Epithelial cell of esophagus (primary cell): ENCODE measurements around the gene KATNAL2.
"Not testable (repeated sequence)": the region's sequence is repeated elsewhere in the genome, so short reads cannot be mapped to it uniquely, and the experiment has no call there.

Experiments
- DNase-seq: peaks from one replicate; pipeline ENCODE4 v3.0.0; 2010; ENCODE audit warnings: low read depth
- H3K4me3 ChIP-seq: 2 replicates; pipeline ENCODE4 v1.5.1; 2011; ENCODE audit warnings: mild to moderate bottlenecking, low read length, control low read depth
- TF ChIP-seq, protein P1 (sequence below): IDR thresholded peaks from 2 replicates; pipeline ENCODE4 v1.5.1; 2011; ENCODE audit warnings: low read depth, mild to moderate bottlenecking, low read length, control low read depth, inconsistent platforms; ENCODE audit not compliant: insufficient read depth; ENCODE audit errors: missing control alignments

KATNAL2 gene

DNA sequence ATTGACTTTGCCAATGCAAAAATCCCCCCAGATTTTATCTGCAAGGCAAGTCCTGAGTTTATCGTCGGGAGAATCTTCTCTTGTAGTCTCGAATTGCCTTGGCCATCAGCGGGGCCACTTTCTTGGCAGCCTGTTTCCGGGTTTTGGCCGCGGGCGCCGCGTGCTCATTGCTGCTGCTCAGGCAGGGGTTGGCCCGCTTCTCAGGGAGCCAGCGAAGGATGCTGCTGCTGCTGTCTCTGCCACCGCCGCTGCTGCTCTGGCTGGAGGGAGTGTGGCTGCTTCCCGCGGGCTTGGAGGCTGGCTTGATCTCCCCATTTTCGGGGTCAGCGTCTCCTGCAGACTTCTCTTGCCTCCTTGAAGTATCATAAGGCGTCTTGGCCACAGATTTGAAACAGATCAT lies 115.5 kb downstream of the KATNAL2 start:
- TF ChIP-seq, protein P1, sequence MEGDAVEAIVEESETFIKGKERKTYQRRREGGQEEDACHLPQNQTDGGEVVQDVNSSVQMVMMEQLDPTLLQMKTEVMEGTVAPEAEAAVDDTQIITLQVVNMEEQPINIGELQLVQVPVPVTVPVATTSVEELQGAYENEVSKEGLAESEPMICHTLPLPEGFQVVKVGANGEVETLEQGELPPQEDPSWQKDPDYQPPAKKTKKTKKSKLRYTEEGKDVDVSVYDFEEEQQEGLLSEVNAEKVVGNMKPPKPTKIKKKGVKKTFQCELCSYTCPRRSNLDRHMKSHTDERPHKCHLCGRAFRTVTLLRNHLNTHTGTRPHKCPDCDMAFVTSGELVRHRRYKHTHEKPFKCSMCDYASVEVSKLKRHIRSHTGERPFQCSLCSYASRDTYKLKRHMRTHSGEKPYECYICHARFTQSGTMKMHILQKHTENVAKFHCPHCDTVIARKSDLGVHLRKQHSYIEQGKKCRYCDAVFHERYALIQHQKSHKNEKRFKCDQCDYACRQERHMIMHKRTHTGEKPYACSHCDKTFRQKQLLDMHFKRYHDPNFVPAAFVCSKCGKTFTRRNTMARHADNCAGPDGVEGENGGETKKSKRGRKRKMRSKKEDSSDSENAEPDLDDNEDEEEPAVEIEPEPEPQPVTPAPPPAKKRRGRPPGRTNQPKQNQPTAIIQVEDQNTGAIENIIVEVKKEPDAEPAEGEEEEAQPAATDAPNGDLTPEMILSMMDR = no peak
- DNase-seq = no peak
- H3K4me3 ChIP-seq = no peak overlapping the region

DNA sequence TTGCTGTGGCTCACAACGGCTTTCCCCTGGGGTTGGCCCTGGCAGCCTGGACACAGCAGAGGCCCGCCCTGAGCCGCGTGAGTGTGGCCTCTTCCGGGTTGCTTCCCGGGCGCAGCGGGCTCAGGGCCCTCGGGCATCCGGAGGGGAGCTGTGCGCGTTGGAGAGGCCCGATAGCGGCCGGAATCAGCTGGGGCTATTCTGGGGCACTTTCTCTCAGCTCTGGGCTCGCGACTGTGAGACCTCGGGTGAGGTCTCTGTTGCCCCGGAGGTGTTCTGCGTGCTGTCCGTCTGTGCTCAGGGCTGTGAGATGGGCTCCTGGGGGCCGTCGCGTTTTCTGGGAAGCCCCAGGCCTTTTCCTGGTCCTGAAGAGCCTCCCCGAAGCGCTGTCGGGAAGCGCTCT lies 117.2 kb downstream of the KATNAL2 start:
- DNase-seq, H3K4me3 ChIP-seq: not testable (repeated sequence)

DNA sequence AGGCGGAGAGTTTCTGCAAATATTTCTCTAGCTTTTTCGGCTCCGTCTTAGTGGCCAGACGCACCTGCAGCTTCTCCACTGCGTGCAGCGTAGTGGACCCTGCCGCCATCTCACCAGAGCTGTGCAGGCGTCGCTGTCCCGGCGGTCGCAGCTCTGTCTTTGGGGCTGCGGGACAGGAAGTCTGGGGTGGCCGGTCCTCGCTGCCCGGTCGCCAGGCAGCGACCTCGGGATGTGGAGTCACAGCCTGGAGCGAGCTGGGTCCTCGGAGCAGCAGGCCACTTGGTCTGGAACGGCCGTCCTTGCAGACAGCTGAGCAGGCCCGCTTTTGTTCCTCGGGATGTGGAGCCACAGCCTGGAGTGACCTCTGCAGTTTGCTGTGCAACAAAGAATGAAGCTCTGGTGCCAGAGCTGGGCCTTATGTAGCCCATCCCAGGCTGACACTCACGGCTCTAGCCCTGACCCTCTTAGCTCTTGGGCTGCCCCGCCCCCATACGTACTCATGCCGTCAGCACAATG lies 117.8 kb downstream of the KATNAL2 start, which contains the start of gene ELOA2:
Gene ELOA2 (minus strand): TSS at position 466 of the 516 bp plus-strand sequence. CDS start 357 bp downstream, at position 109.
- H3K4me3 ChIP-seq = no peak within 1 kb of the TSS
- TF ChIP-seq, protein P1 = no peak
- DNase-seq = no peak

DNA sequence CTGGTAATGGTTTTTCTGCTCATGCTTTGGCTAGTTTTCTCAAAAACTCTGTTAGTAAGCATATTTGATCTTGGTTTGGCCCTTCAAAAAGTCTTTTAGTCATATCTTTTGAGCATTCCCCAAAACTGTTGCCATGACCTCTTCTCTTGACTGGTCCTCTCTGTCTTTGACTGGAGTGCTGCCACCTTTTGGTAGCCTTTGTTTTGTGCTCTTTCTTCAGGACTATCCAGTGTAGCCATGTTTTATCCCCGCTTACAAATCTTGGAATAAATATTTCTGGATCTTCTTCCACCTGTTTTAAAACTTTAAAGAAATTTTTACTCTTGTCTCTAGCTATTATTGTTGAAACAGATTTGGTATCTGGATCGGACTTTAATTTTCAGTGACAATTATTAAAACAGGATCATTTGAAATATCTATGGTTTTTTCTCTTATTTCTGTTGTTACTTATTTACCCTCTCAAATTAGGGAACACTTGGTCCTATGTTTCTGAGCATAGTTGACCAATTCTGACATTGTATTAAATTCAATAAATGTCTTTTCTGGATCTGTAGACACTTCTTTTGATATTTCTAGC lies 119.0 kb downstream of the KATNAL2 start:
- TF ChIP-seq, protein P1 = peak; percentile 50
- no peak overlapping the region for H3K4me3 ChIP-seq
- peak; percentile 38 for DNase-seq

DNA sequence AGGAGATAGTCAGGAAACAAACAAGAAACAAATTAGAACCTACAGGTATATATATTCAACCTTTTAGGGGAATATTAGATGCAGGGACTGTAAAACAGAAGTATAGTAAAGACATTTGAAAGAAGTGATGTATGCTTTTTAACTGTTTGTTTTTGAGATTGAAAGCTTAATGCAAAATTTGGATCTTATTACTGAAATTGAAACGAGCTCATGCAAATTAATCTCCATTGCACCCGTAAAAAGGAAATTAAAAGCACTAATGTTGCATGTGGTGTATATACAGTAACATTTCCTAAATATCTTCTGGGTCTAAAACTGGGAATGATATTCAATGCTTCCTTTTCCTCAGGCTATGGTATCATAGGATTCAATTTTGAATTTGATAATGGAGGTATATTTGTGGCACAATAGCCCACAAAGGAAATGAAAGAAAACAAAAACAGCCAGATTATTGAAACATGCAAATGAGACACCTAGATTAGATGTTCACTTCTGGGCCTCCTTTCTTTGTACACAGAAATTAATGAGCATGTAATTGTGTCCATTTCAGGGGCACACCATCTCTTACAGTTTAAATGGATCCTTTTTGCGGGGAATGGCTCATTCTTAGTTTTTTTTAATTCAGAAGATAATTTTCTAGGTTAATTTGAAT lies 119.7 kb downstream of the KATNAL2 start:
- TF ChIP-seq, protein P1 = no peak
- H3K4me3 ChIP-seq = no peak overlapping the region
- DNase-seq = no peak

DNA sequence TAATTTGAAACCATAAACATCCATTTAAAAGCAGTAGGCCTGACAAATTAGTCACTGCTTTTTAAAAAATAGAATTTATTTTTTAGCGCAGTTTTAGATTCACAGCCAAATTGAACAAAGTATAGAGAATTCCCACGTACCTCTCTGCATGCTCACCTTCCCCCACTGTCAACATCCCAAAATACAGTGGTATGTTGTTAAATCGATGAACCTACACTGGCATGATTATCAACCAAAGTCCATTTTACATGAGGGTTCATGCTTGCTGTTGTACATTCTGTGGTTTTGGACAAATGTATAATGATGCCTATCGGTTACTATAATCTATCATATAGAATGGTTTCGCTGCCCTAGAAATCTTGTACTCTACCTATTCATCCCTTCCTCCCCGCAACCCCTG lies 123.6 kb downstream of the KATNAL2 start:
- DNase-seq = no peak
- TF ChIP-seq, protein P1 = no peak
- no peak overlapping the region for H3K4me3 ChIP-seq

DNA sequence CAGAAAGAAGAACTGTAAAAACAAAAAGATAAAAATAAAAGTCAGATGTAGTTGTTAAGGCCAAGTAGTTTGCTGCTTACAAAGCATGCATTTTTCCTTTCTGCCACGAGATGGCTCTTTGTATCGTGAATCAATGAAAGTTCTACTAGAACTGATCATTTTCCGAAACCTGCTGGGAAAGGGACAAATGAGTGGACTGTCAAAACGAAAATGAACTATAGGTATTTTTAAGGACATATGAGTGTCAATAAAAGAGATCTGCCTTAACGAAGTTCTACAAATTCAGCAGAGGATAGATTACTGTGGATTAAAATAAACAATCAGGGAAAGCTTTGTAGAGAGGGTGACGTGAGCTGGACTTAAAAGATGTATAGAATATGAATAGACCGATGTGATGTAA lies 133.1 kb downstream of the KATNAL2 start:
- no peak overlapping the region for H3K4me3 ChIP-seq
- TF ChIP-seq, protein P1 = peak; percentile 73
- DNase-seq = peak; percentile 63
